Skeletal muscle satellite cell (primary cell): Measurements from ENCODE around the gene NUPR1.

ENCODE experiments used
- H3K27me3 ChIP-seq: 2 replicates; pipeline ENCODE4 v1.7.0; 2013; ENCODE audit warnings: low read length; ENCODE audit not compliant: control insufficient read depth, insufficient read depth
- H3K36me3 ChIP-seq: 2 replicates; pipeline ENCODE4 v1.7.0; 2013; ENCODE audit warnings: mild to moderate bottlenecking, control low read depth, low read length; ENCODE audit not compliant: insufficient read depth
- H3K4me1 ChIP-seq: 2 replicates; pipeline ENCODE4 v1.7.0; 2013; ENCODE audit warnings: low read length; ENCODE audit not compliant: control insufficient read depth, insufficient read depth
- H3K4me2 ChIP-seq: 2 replicates; pipeline ENCODE4 v1.7.0; 2013; ENCODE audit warnings: mild to moderate bottlenecking, low read length
- H3K4me3 ChIP-seq: 2 replicates; pipeline ENCODE4 v1.7.0; 2013; ENCODE audit warnings: low read length
- H3K9ac ChIP-seq: 2 replicates; pipeline ENCODE4 v1.7.0; 2013; ENCODE audit warnings: mild to moderate bottlenecking, low read depth, low read length, moderate library complexity
- H3K9me3 ChIP-seq: replicated peaks from 2 replicates; pipeline ENCODE4 v1.7.0; 2013; ENCODE audit warnings: mild to moderate bottlenecking, control low read depth, low read length

The NUPR1 gene

DNA sequence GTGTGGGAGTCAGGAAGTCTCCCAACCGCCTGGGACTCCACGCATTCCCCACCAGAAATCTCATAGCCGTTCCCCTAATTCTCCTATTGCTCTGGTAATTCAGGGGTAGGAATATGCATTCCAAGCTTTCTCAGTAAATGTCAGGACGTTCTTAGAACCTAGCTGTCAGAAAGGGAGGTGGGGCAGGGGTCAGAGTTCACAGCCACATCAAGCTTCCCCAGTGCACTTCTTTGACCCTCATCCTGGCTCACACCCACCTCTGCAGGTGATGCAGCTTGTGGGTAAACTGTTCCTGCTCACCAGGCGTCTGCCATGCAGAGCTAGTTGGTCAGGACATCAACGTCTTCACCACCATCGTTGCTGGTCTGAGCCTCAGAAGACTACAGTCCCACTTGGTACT, 18.1 kb downstream of the NUPR1 start:
- Histone ChIP-seq H3K4me3 (no peak overlapping the region), H3K4me1 (no peaks in the 10 kb centered on the region), H3K36me3 (no peaks in the 10 kb centered on the region), H3K9me3 (no peaks in the 10 kb centered on the region), H3K9ac (no peak overlapping the region), H3K27me3 (peaks cover 5% of the 10 kb centered on the region), H3K4me2 (no peak overlapping the region)

DNA sequence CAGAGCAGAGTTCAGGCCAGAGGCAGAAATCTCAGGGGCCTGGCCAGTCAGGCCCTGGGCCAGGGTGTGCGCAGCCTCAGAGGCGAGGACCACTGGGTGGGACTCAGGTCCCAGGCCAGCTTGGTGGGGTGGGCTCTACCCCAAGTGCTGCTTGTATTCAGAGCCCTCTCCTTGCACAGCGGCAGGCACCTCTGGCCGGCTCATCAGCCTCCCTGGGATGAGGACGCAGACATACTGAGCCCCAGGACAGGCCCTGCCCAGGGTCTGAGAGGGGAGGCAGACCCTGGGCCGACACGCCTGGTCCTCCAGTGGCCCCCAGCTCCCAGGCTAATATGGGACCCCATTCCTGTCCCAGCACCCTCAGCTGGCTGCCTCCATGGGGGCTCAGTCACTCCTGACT, 24.5 kb downstream of the NUPR1 start:
- no peak overlapping the region for H3K4me3 ChIP-seq
- no peak overlapping the region for H3K9ac ChIP-seq

GRCh38 chr16:28513484-28514181, 25.1 kb downstream of the NUPR1 start:
- H3K4me1 ChIP-seq: no peaks in the 10 kb centered on the region
- H3K9ac ChIP-seq: no peak overlapping the region
- no peaks in the 10 kb centered on the region for H3K9me3 ChIP-seq
- H3K4me3 ChIP-seq: no peak overlapping the region
- H3K4me2 ChIP-seq: no peak overlapping the region
- no peaks in the 10 kb centered on the region for H3K27me3 ChIP-seq
- no peaks in the 10 kb centered on the region for H3K36me3 ChIP-seq

More for the DNA sequence above, 24.5 kb downstream of the NUPR1 start:
- Histone ChIP-seq H3K9me3 (no peaks in the 10 kb centered on the region), H3K4me1 (no peaks in the 10 kb centered on the region), H3K4me2 (no peak overlapping the region), H3K27me3 (no peaks in the 10 kb centered on the region), H3K36me3 (no peaks in the 10 kb centered on the region)

GRCh38 chr16:28511801-28512789, 26.7 kb downstream of the NUPR1 start:
- no peak overlapping the region for H3K4me3 ChIP-seq
- no peaks in the 10 kb centered on the region for H3K4me1 ChIP-seq
- peaks cover 1% of the 10 kb centered on the region for H3K27me3 ChIP-seq
- H3K9me3 ChIP-seq: no peaks in the 10 kb centered on the region
- H3K9ac ChIP-seq: no peak overlapping the region
- H3K36me3 ChIP-seq: no peaks in the 10 kb centered on the region
- H3K4me2 ChIP-seq: no peak overlapping the region

DNA sequence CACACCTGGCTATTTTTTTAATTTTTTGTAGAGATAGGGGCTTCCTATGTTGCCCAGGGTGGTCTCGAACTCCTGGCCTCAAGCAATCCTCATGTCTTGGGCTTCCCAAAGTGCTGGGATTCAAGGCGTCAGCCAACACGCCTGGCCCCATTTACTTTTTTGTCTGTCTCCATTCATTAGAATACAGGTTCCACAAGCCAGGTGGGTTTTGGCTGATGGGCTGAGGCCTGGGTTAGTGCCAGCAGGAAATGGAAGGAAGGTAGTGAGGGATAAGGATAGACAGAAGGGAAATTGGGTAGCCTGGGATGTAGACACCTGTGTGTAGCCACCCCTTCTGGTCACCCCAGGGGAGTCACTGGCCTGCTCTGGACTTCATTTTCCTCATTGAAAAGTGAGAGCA, 27.7 kb downstream of the NUPR1 start:
- H3K4me1 ChIP-seq: no peaks in the 10 kb centered on the region
- H3K4me3 ChIP-seq: no peak overlapping the region
- H3K9me3 ChIP-seq: no peaks in the 10 kb centered on the region
- no peaks in the 10 kb centered on the region for H3K36me3 ChIP-seq
- H3K4me2 ChIP-seq: no peak overlapping the region
- peaks cover 7% of the 10 kb centered on the region for H3K27me3 ChIP-seq
- H3K9ac ChIP-seq: no peak overlapping the region

- no peaks in the 10 kb centered on the region for H3K4me1 ChIP-seq
- H3K9ac ChIP-seq: no peak overlapping the region
- H3K9me3 ChIP-seq: no peaks in the 10 kb centered on the region
- H3K27me3 ChIP-seq: peaks cover 28% of the 10 kb centered on the region
- no peak overlapping the region for H3K4me2 ChIP-seq
- no peak overlapping the region for H3K4me3 ChIP-seq
- no peaks in the 10 kb centered on the region for H3K36me3 ChIP-seq
These were observed 33.2 kb downstream of the NUPR1 start for GRCh38 chr16:28505489-28506137.

DNA sequence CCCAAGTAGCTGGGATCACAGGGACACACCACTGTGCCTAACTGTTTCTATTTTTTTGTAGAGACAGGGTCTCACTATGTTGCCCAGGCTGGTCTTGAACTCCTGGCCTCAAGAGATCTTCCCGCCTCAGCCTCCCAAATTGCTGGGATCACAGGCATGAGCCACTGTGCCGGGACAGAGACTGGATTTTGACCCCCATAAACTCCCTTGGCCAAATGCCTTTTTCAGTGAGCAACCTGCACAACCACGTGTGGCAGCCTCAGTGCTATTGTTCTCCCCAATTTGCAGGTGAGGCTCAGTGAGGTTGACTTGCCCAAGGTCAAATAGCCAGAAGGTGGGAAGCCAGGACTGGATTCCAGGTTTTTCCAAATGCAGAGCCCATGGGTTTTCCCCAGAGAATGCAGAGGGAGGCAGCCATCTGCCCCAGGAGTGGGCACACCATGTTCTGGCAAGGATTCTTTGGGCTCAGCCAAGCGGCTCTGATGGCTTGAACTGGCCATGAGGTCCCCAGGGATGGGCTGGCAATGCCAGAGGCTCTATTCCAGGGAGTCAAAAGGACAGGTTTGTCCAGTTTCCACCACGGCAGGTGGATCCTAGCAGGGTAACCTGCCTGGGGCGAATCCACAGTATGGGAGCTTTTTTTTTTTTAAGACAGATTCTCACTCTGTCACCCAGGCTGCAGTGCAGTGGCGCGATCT, 33.9 kb downstream of the NUPR1 start:
- H3K4me2 ChIP-seq: no peak overlapping the region
- H3K9ac ChIP-seq: no peak overlapping the region
- H3K9me3 ChIP-seq: no peaks in the 10 kb centered on the region
- no peaks in the 10 kb centered on the region for H3K4me1 ChIP-seq
- H3K27me3 ChIP-seq: peaks cover 30% of the 10 kb centered on the region
- no peaks in the 10 kb centered on the region for H3K36me3 ChIP-seq
- H3K4me3 ChIP-seq: no peak overlapping the region

DNA sequence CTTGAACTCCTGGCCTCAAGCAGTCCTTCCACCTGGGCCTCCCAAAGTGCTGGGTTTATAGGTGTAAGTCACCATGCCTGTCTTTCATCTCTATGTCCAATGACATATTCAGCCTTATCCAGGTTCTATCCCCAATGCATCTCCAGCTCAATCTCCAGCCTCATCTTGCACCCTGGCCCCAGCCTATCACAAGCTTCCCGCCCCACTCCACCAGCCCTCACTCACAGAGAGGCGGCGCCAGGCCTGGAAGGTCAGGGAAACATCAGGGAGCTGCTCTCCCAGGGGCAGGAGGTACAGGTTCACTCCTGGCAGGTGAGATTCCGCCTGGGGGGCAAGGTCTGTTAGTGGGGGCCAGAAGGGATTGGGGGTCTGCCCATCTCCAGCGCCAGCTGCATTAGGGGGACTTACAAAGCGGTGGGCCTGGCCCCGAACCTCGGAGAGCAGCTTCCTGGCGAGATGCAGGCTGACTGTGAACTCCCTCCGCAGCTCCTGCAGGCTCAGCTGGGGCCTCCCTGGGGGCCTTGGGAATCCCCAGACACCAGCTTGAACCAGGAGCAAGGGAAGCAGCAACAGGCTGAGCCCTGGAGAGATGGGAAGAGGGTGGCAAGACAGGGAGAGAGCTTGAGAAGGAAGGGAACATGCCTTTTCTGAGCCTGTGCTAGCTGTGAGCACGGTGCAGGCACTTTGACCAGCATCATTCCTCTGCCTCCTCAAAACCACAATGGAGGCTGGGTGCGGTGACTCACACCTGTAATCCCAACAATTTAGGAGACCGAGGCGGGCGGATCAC, 35.1 kb downstream of the NUPR1 start:
- H3K4me3 ChIP-seq: no peak overlapping the region
- no peak overlapping the region for H3K4me2 ChIP-seq
- peaks cover 36% of the 10 kb centered on the region for H3K27me3 ChIP-seq
- no peaks in the 10 kb centered on the region for H3K9me3 ChIP-seq
- no peaks in the 10 kb centered on the region for H3K4me1 ChIP-seq
- no peak overlapping the region for H3K9ac ChIP-seq
- H3K36me3 ChIP-seq: no peaks in the 10 kb centered on the region

GRCh38 chr16:28502290-28502689, 36.5 kb downstream of the NUPR1 start:
- peaks cover 47% of the 10 kb centered on the region for H3K27me3 ChIP-seq

DNA sequence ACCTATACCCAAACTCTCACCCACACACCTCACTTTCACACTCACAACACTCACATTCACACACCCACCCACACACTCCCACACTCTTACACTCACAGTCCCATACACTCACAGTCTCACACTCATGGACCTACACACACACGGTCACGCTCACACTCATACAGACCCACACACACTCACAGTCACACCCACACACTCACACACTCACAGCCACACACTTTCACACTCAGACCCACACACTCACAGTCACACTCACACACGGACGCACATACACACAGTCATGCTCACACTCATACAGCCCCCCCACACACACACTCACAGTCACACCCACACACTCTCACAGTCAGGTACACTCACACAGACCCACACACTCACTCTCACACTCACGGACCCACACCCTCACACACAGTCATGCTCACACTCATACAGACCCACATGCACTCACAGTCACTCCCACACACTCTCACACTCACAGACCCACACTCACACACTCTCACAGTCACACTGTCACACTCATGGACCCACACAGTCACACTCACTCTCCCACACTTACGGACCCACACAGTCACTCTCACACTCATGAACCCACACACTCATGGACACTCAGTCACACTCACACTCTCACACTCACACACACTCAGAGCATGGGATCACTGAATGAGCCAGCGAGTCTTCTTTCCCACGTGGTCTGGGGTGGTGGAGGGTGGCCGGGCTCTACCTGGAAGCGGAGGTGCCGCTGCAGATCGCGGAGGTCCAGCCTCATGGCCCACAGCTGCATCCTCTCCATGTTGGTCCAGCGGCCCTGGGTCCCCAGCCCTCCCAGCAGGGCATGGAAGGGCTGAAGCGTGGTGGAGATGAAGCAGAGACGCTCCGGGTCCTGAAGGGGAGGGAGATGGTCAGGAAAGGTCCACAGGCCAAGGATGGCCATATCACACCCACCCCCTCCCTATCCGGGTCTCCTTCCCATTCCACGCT, 37.2 kb downstream of the NUPR1 start:
- H3K9me3 ChIP-seq: no peaks in the 10 kb centered on the region
- no peak overlapping the region for H3K4me3 ChIP-seq
- no peaks in the 10 kb centered on the region for H3K36me3 ChIP-seq
- H3K9ac ChIP-seq: no peak overlapping the region
- H3K27me3 ChIP-seq: peaks cover 44% of the 10 kb centered on the region
- no peaks in the 10 kb centered on the region for H3K4me1 ChIP-seq
- no peak overlapping the region for H3K4me2 ChIP-seq

More at GRCh38 chr16:28502290-28502689, 36.5 kb downstream of the NUPR1 start:
- no peaks in the 10 kb centered on the region for H3K9me3 ChIP-seq
- no peaks in the 10 kb centered on the region for H3K4me1 ChIP-seq
- H3K36me3 ChIP-seq: no peaks in the 10 kb centered on the region
- H3K9ac ChIP-seq: no peak overlapping the region
- H3K4me3 ChIP-seq: no peak overlapping the region
- H3K4me2 ChIP-seq: no peak overlapping the region
